K562 (cell line): ENCODE data around the gene LILRA6. TPM values are rescaled to one million over a fixed set of nuclear protein-coding genes. Genes with fewer than 3 reads are reported as not detected.
A peak's percentile ranks its signal among the peaks of the same experiment; 100 is the strongest.

ENCODE experiments used
- CEBPB ChIP-seq: fragments of 450-650 bp; IDR thresholded peaks from 2 replicates; pipeline ENCODE4 v1.6.1; 2016; ENCODE audit warnings: missing genetic modification characterization, missing compliant biosample characterization
- COPS2 ChIP-seq: fragments of 450-650 bp; conservative IDR thresholded peaks from 2 replicates; pipeline ENCODE4 v1.6.1; 2016; ENCODE audit warnings: mild to moderate bottlenecking, moderate library complexity
- GATAD2A ChIP-seq: fragments of 450-650 bp; IDR thresholded peaks from 2 replicates; pipeline ENCODE4 v1.6.1; 2017
- HDGF ChIP-seq: fragments of 450-650 bp; IDR thresholded peaks from 2 replicates; pipeline ENCODE4 v1.6.1; 2016
- MCM2 ChIP-seq: fragments of 450-650 bp; IDR thresholded peaks from 2 replicates; pipeline ENCODE4 v1.6.1; 2017; ENCODE audit warnings: low read depth, mild to moderate bottlenecking
- MYBL2 ChIP-seq, 2 experiments: fragments of 450-650 bp in 1 of 2; sonication (generic) in 1 of 2; formaldehyde crosslinking in 1 of 2; IDR thresholded peaks; 2 replicates each; pipeline versions ENCODE4 v1.6.1 to v1.8.1; 2017 to 2022; ENCODE audit warnings: borderline replicate concordance in 1 of 2, inconsistent platforms in 1 of 2, low read depth in 1 of 2, mild to moderate bottlenecking in 1 of 2, missing genetic modification reagents in 1 of 2, moderate library complexity in 1 of 2
- MYNN ChIP-seq, 2 experiments: sonication (generic); formaldehyde crosslinking in 1 of 2; IDR thresholded peaks; 2 replicates each; pipeline versions ENCODE4 v1.5.0 to v1.6.1; 2016 to 2020; ENCODE audit warnings: antibody characterized with exemption in 1 of 2, missing genetic modification reagents in 1 of 2
- RBM15 ChIP-seq: fragments of 200-400 bp; formaldehyde crosslinking; IDR thresholded peaks from 2 replicates; pipeline ENCODE4 v1.6.1; 2018; ENCODE audit warnings: mild to moderate bottlenecking, low read length, moderate library complexity; ENCODE audit not compliant: insufficient read depth
- SIRT6 ChIP-seq: IDR thresholded peaks from one replicate; pipeline ENCODE4 v1.6.1; 2012; ENCODE audit warnings: low read depth, mild to moderate bottlenecking, control low read depth, inconsistent platforms, low read length, moderate library complexity
- ZC3H11A ChIP-seq: IDR thresholded peaks from 2 replicates; pipeline ENCODE4 v1.6.1; 2012; ENCODE audit warnings: low read depth, low read length, improper control_type of control experiment
- ZFP36 ChIP-seq: fragments of 150-350 bp; IDR thresholded peaks from 2 replicates; pipeline ENCODE4 v1.6.1; 2018; ENCODE audit warnings: low read length, low read depth; ENCODE audit not compliant: partially characterized antibody
- ZFPM2 ChIP-seq: fragments of 250-450 bp; sonication (Bioruptor Pico); IDR thresholded peaks from 2 replicates; pipeline ENCODE4 v1.5.1; 2022; ENCODE audit warnings: mild to moderate bottlenecking
- ZKSCAN1 ChIP-seq: fragments of 150-350 bp; IDR thresholded peaks from 2 replicates; pipeline ENCODE4 v1.6.1; 2016; ENCODE audit warnings: low read depth, low read length
- ZNF23 ChIP-seq: fragments of 250-450 bp; sonication (Bioruptor Pico); IDR thresholded peaks from 2 replicates; pipeline ENCODE4 v1.4.0; 2020; ENCODE audit warnings: mild to moderate bottlenecking
- polyA plus RNA-seq, 8 experiments: library from polyadenylated mRNA; depleted of rRNA in 4 of 8; stranded (reverse) in 5 of 8; unstranded in 3 of 8; fragments of >200 nt; fragmentation: Nextera tagmentation in 2 of 8; fragmentation: Illumina TruSeq in 1 of 8; extraction: Ambion mirVana in 2 of 8; extraction: Trizol in 1 of 8; gene quantifications; 2 replicates each; pipeline versions ENCODE4 v1.2.1 to v1.2.3, GENCODE V29; 2011 to 2014; ENCODE audit warnings: inconsistent platforms in 1 of 8, missing spikeins in 1 of 8
- total RNA-seq, 7 experiments: library from RNA; depleted of rRNA in 6 of 7; stranded (reverse); fragments of >200 nt in 6 of 7; fragmentation: Illumina TruSeq in 2 of 7; extraction: Trizol in 2 of 7; gene quantifications; 2 replicates each; pipeline versions ENCODE4 v1.2.1 to v1.2.3, GENCODE V29; 2011 to 2021; ENCODE audit warnings: low replicate concordance in 1 of 7
- TF ChIP-seq, protein P1 (sequence below): fragments of 200-600 bp; sonication (generic); IDR thresholded peaks from one replicate; pipeline ENCODE4 v1.6.1; 2012; ENCODE audit warnings: mild to moderate bottlenecking, low read depth, low read length, inconsistent platforms
- TF ChIP-seq, protein P2 (sequence below), 2 experiments: fragments of 450-650 bp; IDR thresholded peaks; 2 replicates each; pipeline ENCODE4 v1.6.1; 2016

Gene LILRA6
- total and polyA plus RNA-seq, 9 of the 15 experiments (the other 6 are each of a cell fraction or from before 2014, with no cell fraction given): 0.03 TPM; not detected in 8

DNA sequence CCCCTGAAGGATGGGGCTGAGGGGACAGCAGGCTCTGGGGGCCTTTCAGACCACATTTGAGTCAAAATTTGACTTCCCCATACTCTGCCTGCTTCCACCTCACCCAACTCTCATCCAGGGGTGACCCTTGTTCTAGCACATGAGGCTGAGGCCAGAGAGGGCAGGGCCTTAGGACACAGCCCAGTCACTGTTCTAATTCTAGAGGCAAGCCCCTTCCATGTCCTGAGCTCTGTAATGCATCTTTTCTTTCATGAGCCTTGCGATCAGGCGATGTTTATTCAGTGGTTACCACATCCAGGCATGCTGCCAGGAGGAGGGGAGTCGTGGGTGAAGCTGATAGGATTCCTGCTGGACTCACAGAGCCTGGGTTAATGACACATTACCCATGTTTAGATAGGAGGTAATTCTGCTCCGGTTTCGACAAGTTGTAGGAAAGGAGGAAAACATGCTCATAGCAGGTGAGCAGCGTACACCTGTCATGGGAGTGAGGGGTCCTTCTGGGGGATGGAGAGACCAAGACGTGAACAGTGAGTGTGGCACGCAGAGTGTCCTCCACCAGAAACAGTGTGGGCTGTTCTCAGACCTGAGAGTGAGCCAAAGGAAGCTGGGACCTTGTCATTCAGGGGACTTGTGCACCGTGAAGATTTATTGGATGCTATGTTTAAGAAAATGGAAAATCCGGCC lies 32.6 kb downstream of the LILRA6 start (continued):
- TF ChIP-seq, protein P1, sequence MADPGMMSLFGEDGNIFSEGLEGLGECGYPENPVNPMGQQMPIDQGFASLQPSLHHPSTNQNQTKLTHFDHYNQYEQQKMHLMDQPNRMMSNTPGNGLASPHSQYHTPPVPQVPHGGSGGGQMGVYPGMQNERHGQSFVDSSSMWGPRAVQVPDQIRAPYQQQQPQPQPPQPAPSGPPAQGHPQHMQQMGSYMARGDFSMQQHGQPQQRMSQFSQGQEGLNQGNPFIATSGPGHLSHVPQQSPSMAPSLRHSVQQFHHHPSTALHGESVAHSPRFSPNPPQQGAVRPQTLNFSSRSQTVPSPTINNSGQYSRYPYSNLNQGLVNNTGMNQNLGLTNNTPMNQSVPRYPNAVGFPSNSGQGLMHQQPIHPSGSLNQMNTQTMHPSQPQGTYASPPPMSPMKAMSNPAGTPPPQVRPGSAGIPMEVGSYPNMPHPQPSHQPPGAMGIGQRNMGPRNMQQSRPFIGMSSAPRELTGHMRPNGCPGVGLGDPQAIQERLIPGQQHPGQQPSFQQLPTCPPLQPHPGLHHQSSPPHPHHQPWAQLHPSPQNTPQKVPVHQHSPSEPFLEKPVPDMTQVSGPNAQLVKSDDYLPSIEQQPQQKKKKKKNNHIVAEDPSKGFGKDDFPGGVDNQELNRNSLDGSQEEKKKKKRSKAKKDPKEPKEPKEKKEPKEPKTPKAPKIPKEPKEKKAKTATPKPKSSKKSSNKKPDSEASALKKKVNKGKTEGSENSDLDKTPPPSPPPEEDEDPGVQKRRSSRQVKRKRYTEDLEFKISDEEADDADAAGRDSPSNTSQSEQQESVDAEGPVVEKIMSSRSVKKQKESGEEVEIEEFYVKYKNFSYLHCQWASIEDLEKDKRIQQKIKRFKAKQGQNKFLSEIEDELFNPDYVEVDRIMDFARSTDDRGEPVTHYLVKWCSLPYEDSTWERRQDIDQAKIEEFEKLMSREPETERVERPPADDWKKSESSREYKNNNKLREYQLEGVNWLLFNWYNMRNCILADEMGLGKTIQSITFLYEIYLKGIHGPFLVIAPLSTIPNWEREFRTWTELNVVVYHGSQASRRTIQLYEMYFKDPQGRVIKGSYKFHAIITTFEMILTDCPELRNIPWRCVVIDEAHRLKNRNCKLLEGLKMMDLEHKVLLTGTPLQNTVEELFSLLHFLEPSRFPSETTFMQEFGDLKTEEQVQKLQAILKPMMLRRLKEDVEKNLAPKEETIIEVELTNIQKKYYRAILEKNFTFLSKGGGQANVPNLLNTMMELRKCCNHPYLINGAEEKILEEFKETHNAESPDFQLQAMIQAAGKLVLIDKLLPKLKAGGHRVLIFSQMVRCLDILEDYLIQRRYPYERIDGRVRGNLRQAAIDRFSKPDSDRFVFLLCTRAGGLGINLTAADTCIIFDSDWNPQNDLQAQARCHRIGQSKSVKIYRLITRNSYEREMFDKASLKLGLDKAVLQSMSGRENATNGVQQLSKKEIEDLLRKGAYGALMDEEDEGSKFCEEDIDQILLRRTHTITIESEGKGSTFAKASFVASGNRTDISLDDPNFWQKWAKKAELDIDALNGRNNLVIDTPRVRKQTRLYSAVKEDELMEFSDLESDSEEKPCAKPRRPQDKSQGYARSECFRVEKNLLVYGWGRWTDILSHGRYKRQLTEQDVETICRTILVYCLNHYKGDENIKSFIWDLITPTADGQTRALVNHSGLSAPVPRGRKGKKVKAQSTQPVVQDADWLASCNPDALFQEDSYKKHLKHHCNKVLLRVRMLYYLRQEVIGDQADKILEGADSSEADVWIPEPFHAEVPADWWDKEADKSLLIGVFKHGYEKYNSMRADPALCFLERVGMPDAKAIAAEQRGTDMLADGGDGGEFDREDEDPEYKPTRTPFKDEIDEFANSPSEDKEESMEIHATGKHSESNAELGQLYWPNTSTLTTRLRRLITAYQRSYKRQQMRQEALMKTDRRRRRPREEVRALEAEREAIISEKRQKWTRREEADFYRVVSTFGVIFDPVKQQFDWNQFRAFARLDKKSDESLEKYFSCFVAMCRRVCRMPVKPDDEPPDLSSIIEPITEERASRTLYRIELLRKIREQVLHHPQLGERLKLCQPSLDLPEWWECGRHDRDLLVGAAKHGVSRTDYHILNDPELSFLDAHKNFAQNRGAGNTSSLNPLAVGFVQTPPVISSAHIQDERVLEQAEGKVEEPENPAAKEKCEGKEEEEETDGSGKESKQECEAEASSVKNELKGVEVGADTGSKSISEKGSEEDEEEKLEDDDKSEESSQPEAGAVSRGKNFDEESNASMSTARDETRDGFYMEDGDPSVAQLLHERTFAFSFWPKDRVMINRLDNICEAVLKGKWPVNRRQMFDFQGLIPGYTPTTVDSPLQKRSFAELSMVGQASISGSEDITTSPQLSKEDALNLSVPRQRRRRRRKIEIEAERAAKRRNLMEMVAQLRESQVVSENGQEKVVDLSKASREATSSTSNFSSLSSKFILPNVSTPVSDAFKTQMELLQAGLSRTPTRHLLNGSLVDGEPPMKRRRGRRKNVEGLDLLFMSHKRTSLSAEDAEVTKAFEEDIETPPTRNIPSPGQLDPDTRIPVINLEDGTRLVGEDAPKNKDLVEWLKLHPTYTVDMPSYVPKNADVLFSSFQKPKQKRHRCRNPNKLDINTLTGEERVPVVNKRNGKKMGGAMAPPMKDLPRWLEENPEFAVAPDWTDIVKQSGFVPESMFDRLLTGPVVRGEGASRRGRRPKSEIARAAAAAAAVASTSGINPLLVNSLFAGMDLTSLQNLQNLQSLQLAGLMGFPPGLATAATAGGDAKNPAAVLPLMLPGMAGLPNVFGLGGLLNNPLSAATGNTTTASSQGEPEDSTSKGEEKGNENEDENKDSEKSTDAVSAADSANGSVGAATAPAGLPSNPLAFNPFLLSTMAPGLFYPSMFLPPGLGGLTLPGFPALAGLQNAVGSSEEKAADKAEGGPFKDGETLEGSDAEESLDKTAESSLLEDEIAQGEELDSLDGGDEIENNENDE: no peak
- TF ChIP-seq ZKSCAN1 (0 out of 2 replicates have a peak, but pooled peaks have one; percentile 24), ZNF23 (CRISPR knock-in tag) (no peak), ZFP36 (peak; percentile 44), HDGF (no peak), MYNN (IDR thresholded peaks at IDR 0.05) (peak; percentile 87), MYNN (CRISPR knock-in tag; IDR thresholded peaks at IDR 0.05) (no peak), MCM2 (no peak), GATAD2A (no peak), RBM15 (no peak), COPS2 (no peak), ZFPM2 (CRISPR knock-in tag) (no peak), SIRT6 (no peak), ZC3H11A (0 out of 2 replicates have a peak, but pooled peaks have one; percentile 39), MYBL2 (IDR thresholded peaks at IDR 0.05; ENCODE audit: low read depth) (no peak), MYBL2 (CRISPR knock-in tag; IDR thresholded peaks at IDR 0.05; ENCODE audit: borderline replicate concordance) (no peak), CEBPB (tag) (peak; percentile 88)
- TF ChIP-seq, protein P2, sequence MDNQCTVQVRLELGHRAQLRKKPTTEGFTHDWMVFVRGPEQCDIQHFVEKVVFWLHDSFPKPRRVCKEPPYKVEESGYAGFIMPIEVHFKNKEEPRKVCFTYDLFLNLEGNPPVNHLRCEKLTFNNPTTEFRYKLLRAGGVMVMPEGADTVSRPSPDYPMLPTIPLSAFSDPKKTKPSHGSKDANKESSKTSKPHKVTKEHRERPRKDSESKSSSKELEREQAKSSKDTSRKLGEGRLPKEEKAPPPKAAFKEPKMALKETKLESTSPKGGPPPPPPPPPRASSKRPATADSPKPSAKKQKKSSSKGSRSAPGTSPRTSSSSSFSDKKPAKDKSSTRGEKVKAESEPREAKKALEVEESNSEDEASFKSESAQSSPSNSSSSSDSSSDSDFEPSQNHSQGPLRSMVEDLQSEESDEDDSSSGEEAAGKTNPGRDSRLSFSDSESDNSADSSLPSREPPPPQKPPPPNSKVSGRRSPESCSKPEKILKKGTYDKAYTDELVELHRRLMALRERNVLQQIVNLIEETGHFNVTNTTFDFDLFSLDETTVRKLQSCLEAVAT (IDR thresholded peaks at IDR 0.05): peak in 1 of 2 experiments; percentile 85; a peak in 2 of 4 replicates
